Activated CD8-positive, alpha-beta memory T cell treated with anti-CD3 and anti-CD28 coated beads, Interleukin-2, amount 50 U/mL, for 4 hours (primary cell): ENCODE measurements around the gene YIPF3.
"Not testable (repeated sequence)": the region's sequence is repeated elsewhere in the genome, so short reads cannot be mapped to it uniquely, and the experiment has no call there.

Source experiments
- DNase-seq: peaks from one replicate; pipeline ENCODE4 v3.0.0-alpha.2; 2020

YIPF3 gene

GRCh38 chr6:43516697-43517504 is at the start of gene YIPF3, which contains the start of gene POLR1C:
Gene YIPF3 (minus strand): TSS chr6:43516926. CDS start chr6:43516807, 119 bp downstream.
Gene POLR1C (plus strand): TSS chr6:43517089. CDS start chr6:43517110, 21 bp downstream.
- peak; percentile 95 for DNase-seq

GRCh38 chr6:43559328-43559727 is 42.6 kb upstream of the YIPF3 start:
- no peak for DNase-seq

DNA sequence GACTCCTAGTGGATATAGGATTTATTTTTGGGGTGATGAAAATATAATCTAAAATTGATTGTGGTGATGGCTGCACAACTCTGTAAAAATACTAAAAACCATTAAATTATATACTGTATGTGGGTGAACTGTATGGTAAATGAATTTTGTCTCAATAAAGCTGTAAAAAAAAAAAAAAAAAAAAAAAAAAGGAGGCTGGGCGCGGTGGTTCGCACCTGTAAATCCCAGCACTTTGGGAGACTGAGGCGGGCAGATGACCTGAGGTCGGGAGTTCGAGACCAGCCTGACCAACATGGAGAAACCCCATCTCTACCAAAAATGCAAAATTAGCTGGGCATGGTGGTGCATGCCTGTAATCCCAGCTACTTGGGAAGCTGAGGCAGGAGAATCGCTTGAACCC is 40.9 kb upstream of the YIPF3 start:
- DNase-seq, result not testable (repeated sequence)

GRCh38 chr6:43547222-43547621 is 30.5 kb upstream of the YIPF3 start:
- DNase-seq, result no peak

DNA sequence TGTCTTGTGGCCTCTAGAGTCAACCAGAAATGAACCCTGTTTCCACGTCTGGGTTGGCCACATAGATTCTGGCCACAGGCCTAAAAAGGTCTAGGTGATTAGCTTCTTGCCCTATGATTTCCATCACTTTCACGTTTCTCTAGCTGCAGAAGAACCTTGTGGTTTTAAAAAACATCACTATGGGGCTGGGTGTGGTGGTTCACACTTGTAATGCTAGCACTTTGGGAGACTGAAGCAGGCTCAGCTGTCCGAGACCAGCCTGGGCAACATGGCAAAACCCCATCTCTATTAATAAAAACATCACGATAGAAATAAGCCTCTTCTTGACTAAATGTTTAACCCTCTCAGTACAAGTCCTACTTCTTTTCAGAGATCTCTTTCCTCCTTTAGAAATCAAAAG is 27.7 kb upstream of the YIPF3 start:
- no peak for DNase-seq

GRCh38 chr6:43541774-43542471 is 25.2 kb upstream of the YIPF3 start:
- no peak for DNase-seq

GRCh38 chr6:43540507-43540906 is 23.8 kb upstream of the YIPF3 start:
- DNase-seq, result no peak

DNA sequence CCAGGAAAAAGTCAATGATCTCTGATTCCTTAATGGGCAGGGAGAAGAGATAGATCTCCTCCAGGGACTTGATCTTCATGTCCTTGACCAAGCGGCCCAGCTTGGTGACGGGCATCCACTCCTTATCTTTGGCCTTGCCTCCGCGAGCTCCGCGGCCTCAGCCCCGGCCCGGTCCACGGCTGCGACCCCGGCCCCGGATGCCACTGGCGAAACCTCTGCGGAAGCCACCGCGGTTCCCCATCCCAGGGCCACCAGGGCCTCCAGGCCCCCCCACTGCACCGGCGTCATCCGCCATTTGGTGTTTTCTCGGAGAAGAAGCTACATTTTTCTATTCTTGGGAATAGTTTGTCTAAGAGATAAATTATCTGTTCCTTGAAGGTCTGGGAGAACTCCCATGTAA is 22.7 kb upstream of the YIPF3 start:
- not testable (repeated sequence) for DNase-seq

DNA sequence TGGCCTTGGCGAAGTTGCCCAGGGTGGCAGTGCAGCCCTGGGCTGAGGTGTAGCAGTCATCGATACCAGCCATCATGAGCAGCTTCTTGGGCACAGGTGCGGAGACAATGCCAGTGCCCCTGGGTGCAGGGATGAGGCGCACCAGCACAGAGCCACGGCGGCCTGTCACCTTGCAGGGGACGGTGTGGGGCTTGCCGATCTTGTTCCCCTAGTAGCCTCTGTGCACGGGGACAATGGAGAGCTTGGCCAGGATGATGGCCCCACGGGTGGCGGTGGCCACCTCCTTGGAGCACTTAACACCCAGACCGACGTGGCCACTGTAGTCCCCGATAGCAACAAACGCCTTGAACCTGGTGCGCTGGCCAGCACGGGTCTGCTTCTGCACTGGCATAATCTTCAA is 22.3 kb upstream of the YIPF3 start:
- DNase-seq, result not testable (repeated sequence)

DNA sequence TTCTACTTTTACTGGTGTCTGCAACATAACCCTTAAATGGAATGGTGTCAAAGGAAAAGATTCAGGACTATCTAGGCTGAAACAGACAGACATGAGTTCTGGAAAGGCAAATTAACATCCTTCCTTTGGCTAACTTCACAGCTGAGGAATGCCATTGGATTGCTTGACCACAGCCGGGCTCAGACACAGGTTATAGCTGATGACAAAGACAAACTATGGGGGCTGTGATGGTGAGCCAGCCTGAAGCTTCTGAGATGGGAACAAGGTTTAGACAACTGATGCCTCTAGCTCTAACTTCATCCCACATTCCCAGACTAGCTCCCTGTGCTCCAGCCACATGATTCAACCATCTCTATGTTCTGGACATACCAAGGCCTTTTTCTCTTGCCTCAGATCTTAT is 15.5 kb upstream of the YIPF3 start:
- DNase-seq, result no peak

GRCh38 chr6:43524483-43524961 is 7.8 kb upstream of the YIPF3 start:
- no peak for DNase-seq

DNA sequence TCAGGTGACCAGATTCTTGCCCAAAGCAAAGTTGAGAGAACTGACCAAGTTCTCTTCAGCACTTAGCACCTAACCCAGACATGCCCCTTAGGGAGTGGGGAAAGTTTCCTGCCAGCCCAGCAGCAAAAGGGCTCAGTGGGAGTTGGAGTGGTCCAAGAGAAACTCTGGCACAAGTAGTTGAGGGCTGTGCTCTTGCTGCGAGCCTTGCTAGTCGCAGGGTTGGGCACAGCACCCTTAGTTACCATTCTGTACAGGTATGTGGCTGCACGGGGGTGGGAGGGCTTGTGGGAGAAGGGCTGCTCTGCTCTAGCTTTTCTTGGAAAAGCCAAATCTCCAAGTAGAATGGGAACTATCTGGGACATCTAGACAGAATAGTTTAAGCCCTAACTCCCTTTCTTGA is 6.6 kb upstream of the YIPF3 start:
- DNase-seq, result no peak

- DNase-seq, result no peak
Measured at GRCh38 chr6:43522547-43523261, 6.0 kb upstream of the YIPF3 start.

DNA sequence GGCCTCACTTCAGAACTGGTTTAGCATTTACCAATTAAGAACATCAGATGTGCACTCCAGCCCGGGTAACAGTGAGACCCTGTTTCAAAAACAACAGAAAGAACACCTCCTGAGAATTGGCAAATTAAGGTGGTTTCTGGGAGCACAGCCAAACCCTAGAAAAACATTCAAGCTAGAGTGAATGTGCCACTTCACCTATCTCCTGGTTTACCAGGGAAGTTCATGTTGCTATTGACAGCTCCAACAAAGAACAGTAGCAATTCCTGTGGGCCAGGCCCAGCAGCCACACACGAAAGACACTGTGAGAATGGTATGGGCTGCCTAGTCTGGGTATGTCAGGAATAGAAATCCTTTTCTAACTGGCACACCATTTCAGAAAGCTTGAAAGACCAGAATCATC is 5.1 kb upstream of the YIPF3 start:
- DNase-seq, result no peak

- DNase-seq, result no peak
Measured at GRCh38 chr6:43520097-43520496, 3.4 kb upstream of the YIPF3 start.

- DNase-seq, result no peak
Measured at GRCh38 chr6:43517505-43518357, 1.0 kb upstream of the YIPF3 start.

GRCh38 chr6:43516367-43516696 is 394 bp downstream of the YIPF3 start:
- DNase-seq, result no peak

- DNase-seq, result no peak
Measured at GRCh38 chr6:43515808-43516207, 918 bp downstream of the YIPF3 start.

DNA sequence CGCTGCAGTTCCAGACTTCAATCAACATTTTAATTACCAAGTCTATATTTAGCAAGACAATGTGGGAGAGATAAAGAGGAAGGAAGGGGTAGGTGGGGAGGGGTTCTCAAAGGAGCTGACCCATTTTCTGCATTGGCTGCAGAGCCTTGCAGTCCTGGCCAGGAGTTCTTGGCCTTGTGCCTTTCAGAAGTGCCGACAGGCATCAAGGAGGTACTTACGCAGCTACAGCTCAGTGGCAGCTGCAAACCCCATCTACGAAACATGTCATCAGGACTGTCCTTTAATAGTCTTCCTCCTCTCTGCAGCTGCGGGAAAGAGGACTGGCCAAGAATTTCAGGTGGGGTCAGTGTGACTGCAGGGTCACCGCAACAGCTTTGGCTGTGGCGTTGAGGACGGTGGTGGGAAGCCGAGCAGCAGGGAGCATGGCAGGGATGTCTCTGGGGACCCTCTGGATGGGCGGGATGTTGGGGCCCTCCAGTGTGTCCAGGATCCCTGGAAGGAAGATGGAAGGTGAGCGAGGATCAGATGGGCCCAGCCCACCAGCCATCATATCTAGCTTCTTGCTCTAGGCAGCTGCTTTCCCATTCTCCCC is 4.8 kb downstream of the YIPF3 start:
- no peak for DNase-seq

DNA sequence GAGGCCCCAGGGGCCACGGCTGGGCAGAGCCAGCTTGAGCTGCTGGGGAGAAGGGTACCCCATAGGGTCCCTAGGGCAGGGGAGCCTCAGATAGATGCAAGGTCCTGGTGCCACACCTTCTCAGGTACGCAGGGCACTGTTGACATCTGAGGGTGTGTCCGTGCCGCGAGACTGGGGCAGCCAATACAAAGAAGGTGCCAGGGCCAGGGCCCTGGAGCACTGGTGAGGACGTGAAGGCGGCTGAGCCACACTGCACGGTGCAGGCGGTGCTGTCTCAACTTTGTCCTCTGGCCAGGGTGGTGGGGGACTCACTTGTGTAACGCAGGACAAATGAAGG is 5.9 kb downstream of the YIPF3 start:
- DNase-seq, result no peak

- peak; percentile 82 for DNase-seq
Measured at GRCh38 chr6:43509984-43510826, 6.5 kb downstream of the YIPF3 start, which contains the start of gene LRRC73. Gene LRRC73 (minus strand): TSS chr6:43510346. CDS start chr6:43509785, 561 bp downstream.
